Thoracic aorta (tissue), 2 donors: ENCODE data around the gene TMEM45A. TPM values are rescaled to one million over a fixed set of nuclear protein-coding genes. Genes with fewer than 3 reads are reported as not detected.

Source experiments
- ATAC-seq: fragments of 150-250 bp; one replicate; pipeline ENCODE4 v1.8.0; 2017; ENCODE audit warnings: low read depth; ENCODE audit not compliant: insufficient number of reproducible peaks, low FRiP score
- DNase-seq: peaks from one replicate; pipeline ENCODE4 v3.0.0-alpha.2; 2020; ENCODE audit warnings: low spot score
- H3K27ac ChIP-seq, 2 donors: fragments of 200-600 bp; sonication (generic); 1 replicate in 1 of 2; 2 replicates in 1 of 2; pipeline ENCODE4 v1.5.1; 2016; ENCODE audit warnings: mild to moderate bottlenecking in 2 of 2, moderate library complexity in 2 of 2
- H3K27me3 ChIP-seq: fragments of 200-600 bp; sonication (generic); replicated peaks from 2 replicates; pipeline ENCODE4 v1.6.0; 2016; ENCODE audit warnings: mild to moderate bottlenecking; ENCODE audit not compliant: insufficient read depth
- H3K36me3 ChIP-seq: fragments of 200-600 bp; sonication (generic); one replicate; pipeline ENCODE4 v1.5.1; 2016
- H3K4me1 ChIP-seq, 2 donors: fragments of 200-600 bp; sonication (generic); 1 replicate in 1 of 2; 2 replicates in 1 of 2; pipeline versions ENCODE4 v1.5.1 to v1.6.0; 2016; ENCODE audit warnings: low read depth in 2 of 2, mild to moderate bottlenecking in 1 of 2; ENCODE audit not compliant: control insufficient read depth in 1 of 2
- H3K4me3 ChIP-seq: fragments of 200-600 bp; sonication (generic); 2 replicates; pipeline ENCODE4 v1.5.1; 2016; ENCODE audit warnings: mild to moderate bottlenecking
- H3K9me3 ChIP-seq: fragments of 200-600 bp; sonication (generic); 2 replicates; pipeline ENCODE4 v1.5.1; 2016
- total RNA-seq, 2 donors: library from RNA; depleted of rRNA; stranded (reverse); fragments of >200 nt; gene quantifications; one replicate each; pipeline versions ENCODE4 v1.1.0 to v1.2.3, GENCODE V29; 2016
- TF ChIP-seq, protein P1 (sequence below): fragments of 200-600 bp; sonication (generic); IDR thresholded peaks from one replicate; pipeline ENCODE4 v1.5.1; 2019; ENCODE audit warnings: antibody characterized with exemption

The TMEM45A gene
- total RNA-seq, 2 donors from 2014 or later, result 21.1 to 26.5 TPM

DNA sequence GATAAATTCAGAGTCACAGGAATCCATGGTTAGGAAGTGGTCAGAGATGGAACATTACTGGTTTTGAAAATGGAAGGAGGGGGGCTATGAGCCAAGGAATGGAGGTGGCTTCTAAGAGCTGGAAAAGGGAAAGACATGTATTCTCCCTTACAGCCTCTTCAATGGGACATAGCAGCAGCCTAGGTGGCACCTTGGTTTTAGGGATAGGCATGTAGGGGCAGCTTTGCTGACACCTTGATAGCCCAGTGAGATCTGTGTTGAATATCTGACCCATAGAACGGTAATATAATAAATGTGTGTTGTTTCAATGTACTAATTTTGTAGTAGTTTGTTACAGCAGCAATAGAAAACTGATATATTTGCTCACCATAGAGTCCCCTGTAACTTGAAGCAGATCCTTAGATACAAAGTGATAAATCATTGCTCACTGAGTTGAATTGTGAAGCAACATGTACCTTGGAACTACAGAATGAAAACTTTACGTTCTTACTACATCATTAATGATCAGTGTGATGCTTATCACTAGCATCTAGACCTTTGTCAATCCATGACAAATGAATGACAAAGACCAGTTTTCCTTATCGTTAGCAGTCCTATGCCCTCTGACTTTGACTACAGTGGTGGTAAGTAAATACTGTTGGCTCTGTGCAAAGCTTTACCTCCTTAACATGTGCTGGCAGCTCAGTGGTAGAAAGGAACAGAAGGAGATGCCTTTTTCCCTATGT lies 53.8 kb downstream of the TMEM45A start:
- H3K4me3 ChIP-seq, result no peak overlapping the region
- ATAC-seq (no peak), DNase-seq (no peak)
- TF ChIP-seq, protein P1, sequence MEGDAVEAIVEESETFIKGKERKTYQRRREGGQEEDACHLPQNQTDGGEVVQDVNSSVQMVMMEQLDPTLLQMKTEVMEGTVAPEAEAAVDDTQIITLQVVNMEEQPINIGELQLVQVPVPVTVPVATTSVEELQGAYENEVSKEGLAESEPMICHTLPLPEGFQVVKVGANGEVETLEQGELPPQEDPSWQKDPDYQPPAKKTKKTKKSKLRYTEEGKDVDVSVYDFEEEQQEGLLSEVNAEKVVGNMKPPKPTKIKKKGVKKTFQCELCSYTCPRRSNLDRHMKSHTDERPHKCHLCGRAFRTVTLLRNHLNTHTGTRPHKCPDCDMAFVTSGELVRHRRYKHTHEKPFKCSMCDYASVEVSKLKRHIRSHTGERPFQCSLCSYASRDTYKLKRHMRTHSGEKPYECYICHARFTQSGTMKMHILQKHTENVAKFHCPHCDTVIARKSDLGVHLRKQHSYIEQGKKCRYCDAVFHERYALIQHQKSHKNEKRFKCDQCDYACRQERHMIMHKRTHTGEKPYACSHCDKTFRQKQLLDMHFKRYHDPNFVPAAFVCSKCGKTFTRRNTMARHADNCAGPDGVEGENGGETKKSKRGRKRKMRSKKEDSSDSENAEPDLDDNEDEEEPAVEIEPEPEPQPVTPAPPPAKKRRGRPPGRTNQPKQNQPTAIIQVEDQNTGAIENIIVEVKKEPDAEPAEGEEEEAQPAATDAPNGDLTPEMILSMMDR, result no peak
- no peaks in the 10 kb centered on the region for H3K9me3 ChIP-seq
- no peaks in the 10 kb centered on the region for H3K4me1 ChIP-seq
- no peaks in the 10 kb centered on the region for H3K27me3 ChIP-seq
- no peak overlapping the region for H3K27ac ChIP-seq
- H3K36me3 ChIP-seq, result no peaks in the 10 kb centered on the region

DNA sequence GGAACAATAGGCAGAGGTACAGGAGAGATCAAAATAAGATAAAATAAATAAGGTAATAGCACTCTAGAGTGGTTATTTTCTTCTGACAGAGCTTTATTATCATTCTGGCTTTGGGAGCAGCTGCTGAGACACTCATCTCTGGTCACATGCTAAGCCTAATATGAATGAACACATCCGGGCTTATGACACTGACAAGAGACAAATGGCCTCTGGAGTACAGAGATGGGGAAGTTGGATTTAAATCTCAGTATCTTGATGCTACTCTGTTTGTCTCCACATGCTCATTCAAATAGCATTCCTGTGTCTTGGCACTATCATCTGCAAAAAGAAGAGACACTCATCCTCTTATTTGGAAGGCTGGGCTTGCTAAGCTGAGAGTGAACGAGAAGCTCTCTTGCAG lies 55.6 kb downstream of the TMEM45A start:
- H3K4me1 ChIP-seq, result no peaks in the 10 kb centered on the region
- no peak overlapping the region for H3K4me3 ChIP-seq
- TF ChIP-seq, protein P1, result no peak
- no peaks in the 10 kb centered on the region for H3K9me3 ChIP-seq
- H3K27me3 ChIP-seq, result no peaks in the 10 kb centered on the region
- H3K27ac ChIP-seq, result no peak overlapping the region
- H3K36me3 ChIP-seq, result no peaks in the 10 kb centered on the region
- ATAC-seq (no peak), DNase-seq (no peak)

DNA sequence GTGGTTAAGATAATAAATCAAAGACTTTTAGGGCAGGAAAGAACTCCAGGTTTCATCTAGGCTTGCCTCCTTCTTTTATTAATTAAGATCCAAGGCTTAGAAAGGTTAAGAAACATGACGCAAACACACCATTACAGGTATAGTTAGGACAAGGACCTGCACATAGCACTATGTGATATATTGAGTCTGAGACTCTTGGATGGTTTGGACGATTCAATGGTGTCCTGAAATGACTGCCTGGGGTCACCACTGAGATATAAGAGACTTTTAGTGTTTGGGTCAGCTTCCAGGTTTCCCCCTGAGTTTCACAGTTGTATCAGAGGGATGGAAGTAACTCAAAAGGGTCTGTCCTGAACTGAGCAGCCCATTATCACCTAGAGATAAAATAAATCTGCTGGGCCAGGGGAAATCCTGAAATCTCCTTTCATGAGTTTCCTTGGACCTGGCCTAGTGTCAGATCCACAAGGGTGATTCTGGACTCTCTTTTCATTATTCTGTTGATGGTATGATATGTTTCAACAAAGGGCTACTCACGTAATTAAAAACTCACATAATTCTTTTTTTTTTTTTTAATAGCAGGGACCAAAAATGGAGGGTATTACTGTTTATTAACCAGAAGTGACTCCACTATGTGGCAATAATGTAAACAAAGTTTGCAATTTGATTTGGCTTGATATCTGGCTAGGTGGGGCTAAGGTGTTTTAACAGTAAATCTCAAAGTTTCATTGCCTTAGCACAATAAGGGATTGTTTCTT lies 61.4 kb downstream of the TMEM45A start:
- H3K4me3 ChIP-seq, result no peak overlapping the region
- no peaks in the 10 kb centered on the region for H3K27me3 ChIP-seq
- ATAC-seq (no peak), DNase-seq (no peak)
- no peaks in the 10 kb centered on the region for H3K4me1 ChIP-seq
- no peak overlapping the region for H3K27ac ChIP-seq
- H3K36me3 ChIP-seq, result peaks cover 5% of the 10 kb centered on the region
- no peaks in the 10 kb centered on the region for H3K9me3 ChIP-seq
- TF ChIP-seq, protein P1, result no peak

DNA sequence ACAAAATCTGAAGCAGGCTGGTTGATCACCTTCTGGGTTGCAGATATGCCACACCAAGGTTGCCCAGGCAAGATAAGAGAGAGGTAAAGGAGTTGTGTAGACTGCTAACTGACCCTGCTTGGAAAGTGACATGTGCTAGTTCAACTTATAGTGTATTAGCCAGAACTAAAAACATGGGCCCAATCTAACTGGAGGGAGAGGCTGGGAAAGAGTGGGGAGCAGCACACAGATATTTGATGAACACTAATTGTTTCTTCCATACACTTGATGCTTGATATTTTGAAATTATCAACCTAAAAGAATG lies 61.9 kb downstream of the TMEM45A start:
- Histone ChIP-seq H3K36me3 (peaks cover 5% of the 10 kb centered on the region), H3K27me3 (no peaks in the 10 kb centered on the region), H3K27ac (no peak overlapping the region), H3K4me3 (no peak overlapping the region), H3K9me3 (no peaks in the 10 kb centered on the region), H3K4me1 (no peaks in the 10 kb centered on the region)
- DNase-seq (no peak), ATAC-seq (no peak)
- TF ChIP-seq, protein P1, result no peak

DNA sequence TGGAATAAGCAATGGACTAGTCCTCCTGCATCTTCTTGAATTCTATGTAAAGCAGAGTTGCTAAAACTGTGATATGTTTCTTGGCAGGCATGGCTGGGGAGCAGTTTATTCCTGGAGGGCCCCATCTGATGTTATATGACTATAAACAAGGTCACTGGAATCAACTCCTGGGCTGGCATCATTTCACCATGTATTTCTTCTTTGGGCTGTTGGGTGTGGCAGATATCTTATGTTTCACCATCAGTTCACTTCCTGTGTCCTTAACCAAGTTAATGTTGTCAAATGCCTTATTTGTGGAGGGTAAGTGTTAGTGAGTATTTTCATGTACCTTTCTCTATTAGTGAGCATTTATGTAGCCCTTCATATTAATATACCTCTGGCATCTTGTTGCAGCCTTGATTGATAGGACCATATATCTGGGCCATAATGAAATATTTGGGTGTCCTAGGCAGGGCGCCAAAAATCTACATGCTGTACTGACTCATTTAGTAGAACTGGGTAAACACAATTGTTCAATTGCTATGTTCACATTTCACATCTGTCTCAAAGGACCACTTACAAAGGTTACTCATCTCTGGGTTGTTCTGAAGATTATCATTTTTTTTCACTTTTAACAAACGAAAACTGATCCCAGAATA lies 64.4 kb downstream of the TMEM45A start:
- no peaks in the 10 kb centered on the region for H3K27me3 ChIP-seq
- H3K36me3 ChIP-seq, result peaks cover 5% of the 10 kb centered on the region
- H3K4me3 ChIP-seq, result no peak overlapping the region
- no peak for ATAC-seq
- no peaks in the 10 kb centered on the region for H3K4me1 ChIP-seq
- no peaks in the 10 kb centered on the region for H3K9me3 ChIP-seq
- no peak overlapping the region for H3K27ac ChIP-seq
- no peak for DNase-seq
- TF ChIP-seq, protein P1, result no peak
